Upper lobe of left lung (tissue), 6 donors: ENCODE measurements around the gene RBM19. TPM values are rescaled to one million over a fixed set of nuclear protein-coding genes. Genes with fewer than 3 reads are reported as not detected.

Experiments
- ATAC-seq, 2 donors: fragments of 200-7000 bp; cut with Tn5 transposase; one replicate each; pipeline ENCODE4 v1.9.1; 2022; ENCODE audit warnings: mild to moderate bottlenecking in 2 of 2, moderate library complexity in 2 of 2; ENCODE audit not compliant: low FRiP score in 2 of 2
- DNase-seq, 2 donors: peaks; one replicate each; pipeline ENCODE4 v3.0.0-alpha.2; 2019 to 2020
- H3K27ac ChIP-seq, 4 donors: fragments of 200-600 bp; sonication (generic); one replicate each; pipeline ENCODE4 v1.5.1; 2016 to 2019
- H3K27me3 ChIP-seq, 4 donors: fragments of 200-600 bp; sonication (generic); one replicate each; pipeline ENCODE4 v1.5.1; 2017 to 2019
- H3K36me3 ChIP-seq, 4 donors: fragments of 200-600 bp; sonication (generic); one replicate each; pipeline ENCODE4 v1.5.1; 2016 to 2019
- H3K4me1 ChIP-seq, 4 donors: fragments of 200-600 bp; sonication (generic); one replicate each; pipeline ENCODE4 v1.5.1; 2018 to 2019
- H3K4me3 ChIP-seq, 4 donors: fragments of 200-600 bp; sonication (generic); one replicate each; pipeline ENCODE4 v1.5.1; 2017 to 2019; ENCODE audit warnings: mild to moderate bottlenecking in 2 of 4, moderate library complexity in 1 of 4
- H3K9me3 ChIP-seq, 4 donors: fragments of 200-600 bp; sonication (generic); one replicate each; pipeline ENCODE4 v1.5.1; 2018 to 2019
- CTCF ChIP-seq, 6 experiments: fragments of 450-650 bp in 4 of 6; fragments of 200-600 bp in 2 of 6; sonication (generic) in 2 of 6; IDR thresholded peaks; one replicate each; pipeline ENCODE4 v1.5.1; 2016 to 2019; ENCODE audit warnings: antibody characterized with exemption in 6 of 6
- EP300 ChIP-seq, 4 donors: sonication (generic); formaldehyde crosslinking; IDR thresholded peaks; one replicate each; pipeline ENCODE4 v1.5.1; 2017; ENCODE audit warnings: antibody characterized with exemption in 4 of 4, control low read depth in 2 of 4
- POLR2A ChIP-seq, 4 donors: fragments of 450-650 bp; IDR thresholded peaks; one replicate each; pipeline ENCODE4 v1.5.1; 2016 to 2017; ENCODE audit warnings: antibody characterized with exemption in 4 of 4, mild to moderate bottlenecking in 2 of 4
- POLR2AphosphoS5 ChIP-seq, 2 donors: sonication (generic); formaldehyde crosslinking; IDR thresholded peaks; one replicate each; pipeline ENCODE4 v1.5.1; 2017; ENCODE audit warnings: antibody characterized with exemption in 2 of 2
- WGBS, 2 donors: methylation state at CpG; one replicate each; pipeline ENCODE4 v1.1.5; 2017 to 2018; 5-methylcytosine and 5-hydroxymethylcytosine counted together
- total RNA-seq, 6 donors: library from RNA; depleted of rRNA in 4 of 6; stranded (reverse); fragments of >200 nt in 4 of 6; gene quantifications; one replicate each; pipeline versions ENCODE4 v1.1.0 to v1.2.1, GENCODE V29; 2016 to 2021
- donor health status: DM: no; HTN: no; CAD: no; lungs with moderate emphysema.
- donor health status: DM: no; HTN: yes; CAD: no; lungs with severe emphysema.

RBM19 gene
- total RNA-seq, 6 donors from 2014 or later: 25.5 to 131 (median 39.9) TPM

GRCh38 chr12:113912760-113913329 is 53.3 kb downstream of the RBM19 start:
- H3K9me3 ChIP-seq: no peaks in the 10 kb centered on the region
- H3K27ac ChIP-seq: no peak overlapping the region
- no peak overlapping the region for H3K4me3 ChIP-seq
- DNase-seq (peak in 1 of 2 donors; percentile 58), ATAC-seq (peak in 1 of 2 donors; percentile 64)
- no peak for TF ChIP-seq POLR2AphosphoS5 (IDR thresholded peaks at IDR 0.05)
- peak; percentile 36 to 68 (median 64) for TF ChIP-seq CTCF (IDR thresholded peaks at IDR 0.05)
- no peaks in the 10 kb centered on the region for H3K27me3 ChIP-seq
- 58 to 60% methylated on average over 12 to 13 of the region's 13 CpGs for WGBS, 2 donors
- H3K4me1 ChIP-seq: no peaks in the 10 kb centered on the region
- peaks cover 0 to 93% (median 34%) of the 10 kb centered on the region in 4 donors for H3K36me3 ChIP-seq

GRCh38 chr12:113911971-113912759 is 54.0 kb downstream of the RBM19 start:
- Histone ChIP-seq H3K27ac (no peak overlapping the region), H3K9me3 (no peaks in the 10 kb centered on the region), H3K4me1 (no peaks in the 10 kb centered on the region), H3K27me3 (no peaks in the 10 kb centered on the region), H3K4me3 (no peak overlapping the region), H3K36me3 (peaks cover 0 to 91% (median 34%) of the 10 kb centered on the region in 4 donors)
- DNase-seq (no peak), ATAC-seq (no peak)
- WGBS, 2 donors: 96 to 97% methylated on average over 12 to 14 of the region's 14 CpGs
- TF ChIP-seq CTCF (IDR thresholded peaks at IDR 0.05) (no peak), POLR2A (IDR thresholded peaks at IDR 0.05) (no peak), POLR2AphosphoS5 (IDR thresholded peaks at IDR 0.05) (no peak), EP300 (IDR thresholded peaks at IDR 0.05) (no peak)

- H3K36me3 ChIP-seq: peaks cover 0 to 85% (median 29%) of the 10 kb centered on the region in 4 donors
- H3K4me1 ChIP-seq: no peaks in the 10 kb centered on the region
- H3K27me3 ChIP-seq: no peaks in the 10 kb centered on the region
- DNase-seq (no peak), ATAC-seq (no peak)
- 78 to 83% methylated on average over 6 of the region's 6 CpGs for WGBS, 2 donors
- no peak overlapping the region for H3K4me3 ChIP-seq
- no peak for TF ChIP-seq POLR2A (IDR thresholded peaks at IDR 0.05)
- no peak for TF ChIP-seq POLR2AphosphoS5 (IDR thresholded peaks at IDR 0.05)
- TF ChIP-seq EP300 (IDR thresholded peaks at IDR 0.05): no peak
- no peak for TF ChIP-seq CTCF (IDR thresholded peaks at IDR 0.05)
- H3K27ac ChIP-seq: no peak overlapping the region
- H3K9me3 ChIP-seq: no peaks in the 10 kb centered on the region
Observed at GRCh38 chr12:113910751-113911272, 55.3 kb downstream of the RBM19 start.

DNA sequence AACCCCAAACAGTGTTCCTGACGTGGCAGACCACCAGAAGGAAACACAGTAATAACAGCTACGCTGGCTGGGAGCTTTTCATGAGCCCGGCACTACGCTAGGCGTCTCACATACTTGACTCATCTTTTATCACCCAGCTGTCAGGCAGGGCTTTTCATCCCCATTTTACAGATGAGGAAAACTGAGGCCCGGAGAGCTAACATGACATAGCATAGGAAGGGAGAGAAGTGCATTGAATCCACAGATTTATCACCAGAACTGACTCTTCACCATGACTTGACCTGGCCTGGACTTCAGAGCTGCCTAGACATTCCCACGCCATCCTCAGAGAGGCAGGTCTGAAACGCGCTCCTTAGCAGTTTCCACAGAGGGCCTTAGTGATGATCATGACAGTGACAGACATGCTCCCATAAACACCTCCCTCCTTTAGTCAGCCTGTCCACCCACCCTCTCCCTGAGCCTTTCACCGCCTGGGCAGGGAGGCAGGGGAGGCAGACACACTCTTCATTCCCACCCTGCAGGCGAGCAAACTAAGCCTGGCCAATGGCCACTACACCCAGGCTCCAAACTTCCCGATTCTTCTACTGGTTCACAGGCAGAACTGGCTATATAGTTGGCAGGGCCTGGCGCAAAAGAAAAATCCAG is 56.2 kb downstream of the RBM19 start:
- Histone ChIP-seq H3K27ac (no peak overlapping the region), H3K4me3 (no peak overlapping the region), H3K27me3 (no peaks in the 10 kb centered on the region), H3K36me3 (peaks cover 0 to 77% (median 23%) of the 10 kb centered on the region in 4 donors), H3K9me3 (no peaks in the 10 kb centered on the region), H3K4me1 (no peaks in the 10 kb centered on the region)
- DNase-seq (no peak), ATAC-seq (no peak)
- 98 to 99% methylated on average over 13 of the region's 13 CpGs for WGBS, 2 donors
- TF ChIP-seq POLR2A (IDR thresholded peaks at IDR 0.05) (no peak), POLR2AphosphoS5 (IDR thresholded peaks at IDR 0.05) (no peak), CTCF (IDR thresholded peaks at IDR 0.05) (no peak), EP300 (IDR thresholded peaks at IDR 0.05) (no peak)
